ENCODE results near the gene RPP25. TPM values are rescaled to one million over a fixed set of nuclear protein-coding genes. Genes with fewer than 3 reads are reported as not detected.
"Not testable (repeated sequence)": the region's sequence is repeated elsewhere in the genome, so short reads cannot be mapped to it uniquely, and the experiment has no call there.

The RPP25 gene
- total RNA-seq, 2 donors from 2014 or later, result 1.5 to 3.6 TPM

GRCh38 chr15:74928771-74929198, 27.8 kb downstream of the RPP25 start:
- Mint-ChIP-seq H3K4me1 (ENCODE audit: low read depth in 2 of 2) (peaks cover 5 to 6% of the 10 kb centered on the region in 2 donors), H3K27me3 (no peaks in the 10 kb centered on the region), H3K4me3 (no peak overlapping the region), H3K9me3 (no peaks in the 10 kb centered on the region), H3K27ac (no peak overlapping the region), H3K36me3 (peaks cover 6% of the 10 kb centered on the region)
- no peak for DNase-seq (ENCODE audit: low spot score)
- no peak for ATAC-seq

DNA sequence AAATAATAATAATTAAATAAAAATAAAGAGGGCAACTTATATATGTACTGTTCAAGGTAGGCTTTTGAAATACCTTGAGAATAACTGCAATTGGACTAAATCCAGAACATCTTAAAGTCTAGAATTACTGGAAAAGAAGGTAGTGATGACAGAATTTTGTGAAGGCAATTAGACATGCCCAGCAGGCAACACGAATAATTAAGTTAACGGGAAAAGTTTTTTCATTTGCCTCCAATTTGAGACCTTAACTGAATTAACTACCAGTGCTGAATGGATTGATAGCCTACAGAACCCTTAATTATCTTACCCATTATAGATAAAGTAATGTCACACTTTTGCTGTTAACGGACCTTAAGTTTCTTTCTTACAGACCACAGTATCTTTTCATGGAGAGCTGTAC, 32.0 kb downstream of the RPP25 start:
- Mint-ChIP-seq H3K36me3 (peaks cover 12% of the 10 kb centered on the region), H3K27ac (no peak overlapping the region)
- no peak for ATAC-seq

GRCh38 chr15:74920456-74920855, 36.1 kb downstream of the RPP25 start:
- ATAC-seq, result peak in 1 of 2 donors; percentile 11
- peak overlapping the region in 1 of 2 donors; percentile 70 for H3K27ac Mint-ChIP-seq
- H3K4me1 Mint-ChIP-seq (ENCODE audit: low read depth in 2 of 2), result no peaks in the 10 kb centered on the region
- no peaks in the 10 kb centered on the region for H3K27me3 Mint-ChIP-seq
- no peak overlapping the region for H3K4me3 Mint-ChIP-seq
- no peak for DNase-seq (ENCODE audit: low spot score)
- H3K9me3 Mint-ChIP-seq, result no peaks in the 10 kb centered on the region
- peaks cover 23% of the 10 kb centered on the region for H3K36me3 Mint-ChIP-seq

More for the DNA sequence above, 32.0 kb downstream of the RPP25 start:
- Mint-ChIP-seq H3K9me3 (no peaks in the 10 kb centered on the region), H3K27me3 (no peaks in the 10 kb centered on the region), H3K4me1 (ENCODE audit: low read depth in 2 of 2) (no peaks in the 10 kb centered on the region), H3K4me3 (no peak overlapping the region)
- no peak for DNase-seq (ENCODE audit: low spot score)

DNA sequence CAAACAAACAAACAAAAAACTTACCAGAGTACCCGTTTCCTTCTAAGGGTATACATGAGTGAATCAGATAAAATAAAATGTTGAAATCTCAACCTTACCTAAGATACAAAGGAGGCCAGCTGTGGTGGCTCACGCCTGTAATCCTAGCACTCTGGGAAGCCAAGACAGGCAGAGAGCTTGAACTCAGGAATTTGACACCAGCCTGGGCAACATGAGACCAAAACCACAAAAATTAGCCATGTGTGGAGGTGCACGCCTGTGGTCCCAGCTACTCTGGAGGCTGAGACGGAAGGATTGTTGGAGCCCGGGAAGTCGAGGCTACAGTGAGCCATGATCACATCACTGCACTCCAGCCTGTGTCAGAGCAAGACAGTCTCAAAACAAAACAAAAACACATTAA, 38.9 kb downstream of the RPP25 start:
- no peak for ATAC-seq
- Mint-ChIP-seq H3K4me3 (no peak overlapping the region), H3K27me3 (no peaks in the 10 kb centered on the region), H3K4me1 (ENCODE audit: low read depth in 2 of 2) (no peaks in the 10 kb centered on the region), H3K27ac (no peak overlapping the region), H3K9me3 (no peaks in the 10 kb centered on the region), H3K36me3 (peaks cover 18% of the 10 kb centered on the region)
- DNase-seq (ENCODE audit: low spot score), result no peak

- H3K4me1 Mint-ChIP-seq (ENCODE audit: low read depth in 2 of 2); H3K36me3 Mint-ChIP-seq; H3K4me3 Mint-ChIP-seq; H3K9me3 Mint-ChIP-seq; DNase-seq (ENCODE audit: low spot score); H3K27me3 Mint-ChIP-seq; H3K27ac Mint-ChIP-seq; ATAC-seq: not testable (repeated sequence)
Measured at GRCh38 chr15:74913799-74914198, 42.8 kb downstream of the RPP25 start.

GRCh38 chr15:74913041-74913440, 43.5 kb downstream of the RPP25 start:
- ATAC-seq, result no peak
- Mint-ChIP-seq H3K27ac (no peak overlapping the region), H3K4me1 (ENCODE audit: low read depth in 2 of 2) (peaks cover 0 to 3% of the 10 kb centered on the region in 2 donors)

GRCh38 chr15:74908635-74909034, 47.9 kb downstream of the RPP25 start:
- H3K4me1 Mint-ChIP-seq (ENCODE audit: low read depth in 2 of 2), result peaks cover 20 to 26% of the 10 kb centered on the region in 2 donors
- DNase-seq (ENCODE audit: low spot score) (no peak), ATAC-seq (no peak)
- H3K4me3 Mint-ChIP-seq, result no peak overlapping the region
- H3K9me3 Mint-ChIP-seq, result no peaks in the 10 kb centered on the region
- no peak overlapping the region for H3K27ac Mint-ChIP-seq
- H3K27me3 Mint-ChIP-seq, result no peaks in the 10 kb centered on the region
- H3K36me3 Mint-ChIP-seq, result peaks cover 4% of the 10 kb centered on the region

More at GRCh38 chr15:74913041-74913440, 43.5 kb downstream of the RPP25 start:
- Mint-ChIP-seq H3K36me3 (no peaks in the 10 kb centered on the region), H3K4me3 (no peak overlapping the region), H3K27me3 (no peaks in the 10 kb centered on the region), H3K9me3 (no peaks in the 10 kb centered on the region)
- no peak for DNase-seq (ENCODE audit: low spot score)

DNA sequence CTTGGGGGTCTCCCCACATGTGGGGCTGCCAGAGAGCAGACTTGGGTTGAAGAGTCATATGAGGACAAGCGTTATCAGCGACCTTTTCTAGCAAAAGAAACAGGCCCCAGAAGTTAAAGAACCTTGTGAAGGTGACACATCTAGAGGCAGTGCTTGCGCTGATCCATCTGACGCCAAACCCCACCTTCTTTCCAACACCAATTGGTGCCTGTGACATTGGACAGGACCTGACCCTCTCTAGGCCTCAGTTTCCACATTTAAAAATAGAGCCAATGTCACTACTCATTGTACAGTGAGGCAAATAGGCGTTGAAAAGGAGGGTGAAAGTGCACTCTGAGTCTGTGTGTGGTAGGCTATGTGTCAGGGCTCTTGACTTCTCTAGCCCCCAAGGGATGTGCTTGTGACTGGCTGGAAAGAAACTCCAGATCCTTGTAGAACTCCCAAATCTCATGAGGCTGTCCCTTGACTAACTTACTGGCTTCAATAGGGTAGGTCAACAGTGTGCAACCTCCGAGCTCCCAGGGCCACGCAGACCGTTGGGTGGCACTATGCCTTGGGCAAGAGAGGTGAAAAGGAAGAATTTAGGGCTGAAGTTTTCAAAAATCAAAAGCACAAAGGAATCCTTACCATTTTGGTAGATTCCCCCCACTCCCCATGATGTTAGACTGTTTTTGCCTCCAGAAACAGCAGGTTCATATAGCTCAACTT, 49.3 kb downstream of the RPP25 start:
- peak overlapping the region; percentile 89 to 93 for H3K27ac Mint-ChIP-seq
- peak overlapping the region; percentile 98 for H3K4me3 Mint-ChIP-seq
- ATAC-seq (peak in 1 of 2 donors; percentile 6), DNase-seq (ENCODE audit: low spot score) (no peak)
- no peaks in the 10 kb centered on the region for H3K9me3 Mint-ChIP-seq
- no peaks in the 10 kb centered on the region for H3K27me3 Mint-ChIP-seq
- peaks cover 5% of the 10 kb centered on the region for H3K36me3 Mint-ChIP-seq
- H3K4me1 Mint-ChIP-seq (ENCODE audit: low read depth in 2 of 2), result peaks cover 23 to 29% of the 10 kb centered on the region in 2 donors

GRCh38 chr15:74906450-74907162, 50.0 kb downstream of the RPP25 start, which contains the start of gene FAM219B:
Gene FAM219B, minus strand, starts transcription at chr15:74906851. Its CDS starts 51 bp downstream, at chr15:74906800.
- DNase-seq (ENCODE audit: low spot score) (peak; percentile 95), ATAC-seq (peak; percentile 94 to 96)
- Mint-ChIP-seq H3K9me3 (no peaks in the 10 kb centered on the region), H3K36me3 (peaks cover 5% of the 10 kb centered on the region), H3K27me3 (no peaks in the 10 kb centered on the region), H3K4me1 (ENCODE audit: low read depth in 2 of 2) (peaks cover 25 to 29% of the 10 kb centered on the region in 2 donors), H3K4me3 (peak within 1 kb of the TSS; percentile 98), H3K27ac (peak within 1 kb of the TSS; percentile 89 to 93)

- peaks cover 25 to 29% of the 10 kb centered on the region in 2 donors for H3K4me1 Mint-ChIP-seq (ENCODE audit: low read depth in 2 of 2)
- peaks cover 5% of the 10 kb centered on the region for H3K36me3 Mint-ChIP-seq
- peak overlapping the region; percentile 98 for H3K4me3 Mint-ChIP-seq
- H3K27me3 Mint-ChIP-seq, result no peaks in the 10 kb centered on the region
- ATAC-seq, result peak in 1 of 2 donors; percentile 43
- DNase-seq (ENCODE audit: low spot score), result no peak
- no peaks in the 10 kb centered on the region for H3K9me3 Mint-ChIP-seq
- H3K27ac Mint-ChIP-seq, result peak overlapping the region; percentile 48 to 93
Measured at GRCh38 chr15:74906067-74906449, 50.5 kb downstream of the RPP25 start.

Other genes starting within 250 kb of the RPP25 start
- gene CYP1A1, start 231.2 kb downstream of the RPP25 start, total RNA-seq, result 1 to 10 TPM; 3.2 to 4.6 TPM
- gene CYP1A2, start 207.9 kb downstream of the RPP25 start, total RNA-seq, result not detected
- 100 to 1,000 TPM; 323 TPM for gene CSK, start 174.7 kb downstream of the RPP25 start, total RNA-seq
- gene LMAN1L, start 143.9 kb downstream of the RPP25 start, total RNA-seq, result 1 to 10 TPM; 3.4 to 4.9 TPM
- gene CPLX3, start 130.1 kb downstream of the RPP25 start, total RNA-seq, result 1 to 10 TPM in 1 of 2 donors, under 1 TPM in 1; 0.43 to 1.7 TPM
- gene ULK3, start 113.6 kb downstream of the RPP25 start, total RNA-seq, result 10 to 100 TPM; 39.1 to 74.7 TPM
- gene SCAMP2, start 83.4 kb downstream of the RPP25 start, total RNA-seq, result 100 to 1,000 TPM; 109 to 111 TPM
- 10 to 100 TPM; 43.6 to 46.8 TPM for gene MPI, start 66.7 kb downstream of the RPP25 start, total RNA-seq
- gene FAM219B, start 49.9 kb downstream of the RPP25 start, total RNA-seq, result 10 to 100 TPM; 49.6 to 74.3 TPM
- gene COX5A, start 18.7 kb downstream of the RPP25 start, total RNA-seq, result 100 to 1,000 TPM; 221 to 229 TPM
- 1 to 10 TPM in 1 of 2 donors, under 1 TPM in 1; 0.40 to 2.7 TPM for gene SCAMP5, start 38.8 kb upstream of the RPP25 start, total RNA-seq
- 10 to 100 TPM; 27.0 to 42.0 TPM for gene PPCDC, start 66.8 kb upstream of the RPP25 start, total RNA-seq
- gene C15orf39, start 245.1 kb upstream of the RPP25 start, total RNA-seq, result 10 to 100 TPM; 26.8 to 30.3 TPM

All from natural killer cell treated with Interleukin-12 subunit alpha and Interleukin-12 subunit beta and Interleukin-15 and Interleukin-18, amount 100 ng/mL, for 72 hours (primary cell).